Measurements from ENCODE around the gene PROX2.

- TF ChIP-seq POLR2A (IDR thresholded peaks at IDR 0.05) (no peak), CTCF (IDR thresholded peaks at IDR 0.05) (no peak), POLR2AphosphoS5 (IDR thresholded peaks at IDR 0.05; ENCODE audit: insufficient read depth in 1 of 2, low read depth in 1 of 2) (no peak)
Measured at GRCh38 chr14:74920281-74920680, 44.3 kb upstream of the PROX2 start.
